ENCODE results near the gene BAZ1A.

Gene BAZ1A

GRCh38 chr14:34718750-34719304, 156.3 kb downstream of the BAZ1A start:
- ATAC-seq, result no peak

GRCh38 chr14:34715127-34715863, 159.9 kb downstream of the BAZ1A start:
- no peak for ATAC-seq

- peak; percentile 91 to 93 for ATAC-seq
These were observed 160.6 kb downstream of the BAZ1A start, which contains the start of gene CFL2 for GRCh38 chr14:34714320-34715126. CFL2 (minus strand) TSS chr14:34714593; CDS start chr14:34714540, 53 bp downstream.

- peak; percentile 8 to 24 for ATAC-seq
These were observed 161.4 kb downstream of the BAZ1A start for GRCh38 chr14:34713681-34714319.

GRCh38 chr14:34713122-34713680, 162.0 kb downstream of the BAZ1A start:
- no peak for ATAC-seq

GRCh38 chr14:34711796-34712712, 163.1 kb downstream of the BAZ1A start:
- no peak for ATAC-seq

- no peak for ATAC-seq
These were observed 164.0 kb downstream of the BAZ1A start for GRCh38 chr14:34711169-34711568.

GRCh38 chr14:34710744-34711143, 164.4 kb downstream of the BAZ1A start:
- ATAC-seq, result no peak

GRCh38 chr14:34710006-34710405, 165.2 kb downstream of the BAZ1A start:
- ATAC-seq, result no peak

- ATAC-seq, result no peak
These were observed 167.4 kb downstream of the BAZ1A start for GRCh38 chr14:34707722-34708121.
